H9 (cell line): ENCODE measurements around the gene AHDC1. TPM values are rescaled to one million over a fixed set of nuclear protein-coding genes. Genes with fewer than 3 reads are reported as not detected.

ENCODE experiments used
- DNase-seq: peaks from one replicate; pipeline ENCODE4 v3.0.0-alpha.2; 2017
- H2AFZ ChIP-seq: one replicate; pipeline ENCODE4 v1.6.1; 2013; ENCODE audit warnings: mild to moderate bottlenecking, low read length, control low read depth, moderate library complexity
- H2AK5ac ChIP-seq: 2 replicates; pipeline ENCODE4 v1.6.1; 2013; ENCODE audit warnings: low read length, control low read depth, mixed read lengths; ENCODE audit not compliant: insufficient read length
- H2BK120ac ChIP-seq: one replicate; pipeline ENCODE4 v1.6.1; 2013; ENCODE audit warnings: low read depth, mild to moderate bottlenecking, low read length, control low read depth, inconsistent platforms; ENCODE audit not compliant: poor library complexity, severe bottlenecking
- H2BK12ac ChIP-seq: 2 replicates; pipeline ENCODE4 v1.6.1; 2013; ENCODE audit warnings: low read length, control low read depth, mixed read lengths, low read depth; ENCODE audit not compliant: insufficient read length
- H2BK15ac ChIP-seq: 2 replicates; pipeline ENCODE4 v1.6.1; 2013; ENCODE audit warnings: low read depth, low read length, control low read depth
- H2BK20ac ChIP-seq: one replicate; pipeline ENCODE4 v1.6.1; 2013; ENCODE audit warnings: low read depth, mild to moderate bottlenecking, low read length, control low read depth, inconsistent platforms; ENCODE audit not compliant: poor library complexity, severe bottlenecking
- H2BK5ac ChIP-seq: 2 replicates; pipeline ENCODE4 v1.6.1; 2013; ENCODE audit warnings: low read length, control low read depth, mixed read lengths; ENCODE audit not compliant: insufficient read length
- H3K14ac ChIP-seq: 2 replicates; pipeline ENCODE4 v1.6.1; 2013; ENCODE audit warnings: low read length, control low read depth; ENCODE audit not compliant: insufficient read depth
- H3K18ac ChIP-seq: 2 replicates; pipeline ENCODE4 v1.6.1; 2013; ENCODE audit warnings: low read depth, mild to moderate bottlenecking, mixed read lengths, low read length, control low read depth; ENCODE audit not compliant: insufficient read length
- H3K23ac ChIP-seq: 2 replicates; pipeline ENCODE4 v1.6.1; 2013; ENCODE audit warnings: low read length, control low read depth, mixed read lengths, low read depth; ENCODE audit not compliant: insufficient read length
- H3K23me2 ChIP-seq: 2 replicates; pipeline ENCODE4 v1.6.1; 2013; ENCODE audit warnings: low read depth, mild to moderate bottlenecking, mixed read lengths, low read length, control low read depth; ENCODE audit not compliant: insufficient read length, poor library complexity, severe bottlenecking
- H3K27ac ChIP-seq: 2 replicates; pipeline ENCODE4 v1.5.1; 2013; ENCODE audit warnings: low read length, control low read depth, mixed read lengths, low read depth; ENCODE audit not compliant: insufficient read length
- H3K27me3 ChIP-seq: 2 replicates; pipeline ENCODE4 v1.6.1; 2013; ENCODE audit warnings: low read length, control low read depth, inconsistent platforms; ENCODE audit not compliant: insufficient read depth
- H3K4ac ChIP-seq: 2 replicates; pipeline ENCODE4 v1.6.1; 2013; ENCODE audit warnings: low read depth, mild to moderate bottlenecking, control low read depth, inconsistent platforms, low read length, moderate library complexity
- H3K4me1 ChIP-seq: 2 replicates; pipeline ENCODE4 v1.6.1; 2013; ENCODE audit warnings: low read length, control low read depth, inconsistent platforms; ENCODE audit not compliant: insufficient read depth
- H3K4me2 ChIP-seq: 2 replicates; pipeline ENCODE4 v1.6.1; 2013; ENCODE audit warnings: low read length, control low read depth, mixed read lengths; ENCODE audit not compliant: insufficient read length, insufficient read depth
- H3K56ac ChIP-seq: 2 replicates; pipeline ENCODE4 v1.6.1; 2013; ENCODE audit warnings: low read depth, mild to moderate bottlenecking, mixed read lengths, low read length, control low read depth; ENCODE audit not compliant: insufficient read length
- H3K79me1 ChIP-seq: 2 replicates; pipeline ENCODE4 v1.6.1; 2013; ENCODE audit warnings: low read depth, mild to moderate bottlenecking, moderate library complexity, low read length, control low read depth, inconsistent platforms; ENCODE audit not compliant: insufficient read depth, poor library complexity, severe bottlenecking
- H3K79me2 ChIP-seq: 2 replicates; pipeline ENCODE4 v1.6.1; 2013; ENCODE audit warnings: low read length, control low read depth, inconsistent platforms; ENCODE audit not compliant: insufficient read depth
- H3K9ac ChIP-seq: 2 replicates; pipeline ENCODE4 v1.6.1; 2013; ENCODE audit warnings: low read length, control low read depth, mixed read lengths; ENCODE audit not compliant: insufficient read length; ENCODE audit errors: extremely low read depth
- H3K9me3 ChIP-seq: one replicate; pipeline ENCODE4 v1.6.1; 2013; ENCODE audit warnings: low read depth, low read length, inconsistent platforms; ENCODE audit not compliant: control insufficient read depth
- H3T11ph ChIP-seq: one replicate; pipeline ENCODE4 v1.6.1; 2013; ENCODE audit warnings: mild to moderate bottlenecking, low read length, control low read depth, inconsistent platforms
- H4K20me1 ChIP-seq: one replicate; pipeline ENCODE4 v1.6.1; 2013; ENCODE audit not compliant: control insufficient read depth, insufficient read length, insufficient read depth
- H4K5ac ChIP-seq: 2 replicates; pipeline ENCODE4 v1.6.1; 2013; ENCODE audit warnings: low read depth, mild to moderate bottlenecking, mixed read lengths, low read length, control low read depth; ENCODE audit not compliant: insufficient read length
- H4K8ac ChIP-seq: replicated peaks from 2 replicates; pipeline ENCODE4 v1.6.1; 2013; ENCODE audit warnings: low read length, control low read depth, mixed read lengths, low read depth; ENCODE audit not compliant: insufficient read length
- H4K91ac ChIP-seq: 2 replicates; pipeline ENCODE4 v1.6.1; 2013; ENCODE audit warnings: low read depth, mild to moderate bottlenecking, moderate library complexity, mixed read lengths, low read length, control low read depth; ENCODE audit not compliant: insufficient read length
- H3K27ac Mint-ChIP-seq, 3 experiments: 2 replicates in 2 of 3; 3 replicates in 1 of 3; pipeline ENCODE4 v1.8.0; 2020 to 2021; ENCODE audit warnings: mixed read lengths in 3 of 3, mild to moderate bottlenecking in 1 of 3, moderate library complexity in 1 of 3
- H3K27me3 Mint-ChIP-seq: 2 replicates; pipeline ENCODE4 v1.8.0; 2021; ENCODE audit warnings: low read depth, mild to moderate bottlenecking, moderate library complexity, mixed read lengths
- H3K36me3 Mint-ChIP-seq, 3 experiments: 2 replicates in 2 of 3; 3 replicates in 1 of 3; pipeline ENCODE4 v1.8.0; 2020 to 2021; ENCODE audit warnings: low read depth in 3 of 3, mixed read lengths in 3 of 3; ENCODE audit not compliant: insufficient read depth in 1 of 3
- H3K4me1 Mint-ChIP-seq, 2 experiments: 2 replicates each; pipeline ENCODE4 v1.8.0; 2020; ENCODE audit warnings: mixed read lengths in 2 of 2
- H3K4me3 Mint-ChIP-seq, 2 experiments: 2 replicates in 1 of 2; 3 replicates in 1 of 2; pipeline ENCODE4 v1.8.0; 2020 to 2021; ENCODE audit warnings: mild to moderate bottlenecking in 2 of 2, mixed read lengths in 2 of 2, moderate library complexity in 1 of 2
- H3K9me3 Mint-ChIP-seq, 2 experiments: 2 replicates in 1 of 2; 3 replicates in 1 of 2; pipeline ENCODE4 v1.8.0; 2020; ENCODE audit warnings: mild to moderate bottlenecking in 2 of 2, mixed read lengths in 2 of 2, moderate library complexity in 1 of 2
- WGBS: extraction: QIAGEN DNeasy Blood & Tissue Kit; methylation state at CpG from one replicate; pipeline ENCODE4 v1.1.7; 2013; ENCODE audit warnings: missing lambda C conversion rate, low lambda C conversion rate, mixed read lengths; ENCODE audit not compliant: insufficient read length; ENCODE audit errors: extremely low coverage; 5-methylcytosine and 5-hydroxymethylcytosine counted together
- total RNA-seq: library from RNA; stranded (reverse); gene quantifications from 2 replicates; pipeline ENCODE4 v1.2.1, GENCODE V29; 2021
- TF ChIP-seq, protein P1 (sequence below): fragments of 200-600 bp; sonication (generic); conservative IDR thresholded peaks from 3 replicates; pipeline ENCODE4 v1.8.0; 2021; ENCODE audit warnings: antibody characterized with exemption, mild to moderate bottlenecking

AHDC1 gene
- total RNA-seq, 1 experiment from 2014 or later = 29.4 TPM

DNA sequence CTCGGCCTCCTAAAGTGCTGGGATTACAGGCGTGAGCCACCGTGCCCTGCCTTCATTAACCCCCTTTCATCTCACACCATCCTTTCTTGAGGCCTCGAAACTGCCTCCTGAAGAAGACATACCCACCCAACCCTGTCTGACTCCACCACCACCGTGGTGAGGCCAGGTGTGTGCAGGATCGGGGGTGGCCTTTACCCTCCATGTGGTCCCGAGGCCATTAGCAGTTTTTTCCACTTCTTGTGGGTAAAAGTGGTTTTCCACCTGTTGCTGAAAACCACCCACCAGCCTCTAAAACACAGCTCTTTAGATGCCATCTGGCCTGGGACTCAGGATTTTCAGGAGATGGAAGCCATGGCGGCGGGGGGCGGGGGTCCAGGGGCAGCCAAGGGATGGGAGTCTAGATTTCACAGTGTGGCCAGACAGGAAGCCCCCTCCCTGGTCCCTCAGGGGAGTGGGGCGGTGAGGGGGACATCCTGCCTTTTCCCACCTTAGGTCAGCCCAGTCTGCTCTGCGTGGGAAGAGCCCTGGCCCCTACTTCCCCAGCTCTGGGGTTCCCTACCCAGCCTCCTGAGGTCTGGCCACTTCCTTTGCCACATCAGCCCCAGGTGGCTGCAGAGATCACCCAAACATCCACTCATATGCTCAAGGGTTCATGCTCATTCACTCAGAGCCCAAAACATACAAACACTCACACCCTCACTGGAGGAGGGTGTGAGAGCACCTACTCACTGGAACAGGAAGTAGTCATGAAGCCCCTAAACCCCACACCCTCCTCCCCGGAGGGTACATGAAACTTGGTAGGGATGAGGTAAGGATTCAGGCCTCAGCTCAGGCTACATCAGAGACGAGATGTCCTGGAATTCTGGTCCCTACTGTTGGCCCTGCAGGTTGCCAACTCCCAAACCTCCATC lies 28.7 kb upstream of the AHDC1 start:
- no peak overlapping the region for H3K23ac ChIP-seq
- H3K9ac ChIP-seq = no peak overlapping the region
- no peak overlapping the region for H3T11ph ChIP-seq
- Mint-ChIP-seq H3K4me3 (no peak overlapping the region; a peak in 1 of 5 replicates), H3K9me3 (no peaks in the 10 kb centered on the region), H3K27me3 (peaks cover 27% of the 10 kb centered on the region), H3K27ac (no peak overlapping the region), H3K4me1 (peaks cover 25 to 42% of the 10 kb centered on the region in 2 experiments), H3K36me3 (no peaks in the 10 kb centered on the region; a peak in 1 of 7 replicates)
- H4K5ac ChIP-seq = no peak overlapping the region
- no peaks in the 10 kb centered on the region for H3K9me3 ChIP-seq
- TF ChIP-seq, protein P1, sequence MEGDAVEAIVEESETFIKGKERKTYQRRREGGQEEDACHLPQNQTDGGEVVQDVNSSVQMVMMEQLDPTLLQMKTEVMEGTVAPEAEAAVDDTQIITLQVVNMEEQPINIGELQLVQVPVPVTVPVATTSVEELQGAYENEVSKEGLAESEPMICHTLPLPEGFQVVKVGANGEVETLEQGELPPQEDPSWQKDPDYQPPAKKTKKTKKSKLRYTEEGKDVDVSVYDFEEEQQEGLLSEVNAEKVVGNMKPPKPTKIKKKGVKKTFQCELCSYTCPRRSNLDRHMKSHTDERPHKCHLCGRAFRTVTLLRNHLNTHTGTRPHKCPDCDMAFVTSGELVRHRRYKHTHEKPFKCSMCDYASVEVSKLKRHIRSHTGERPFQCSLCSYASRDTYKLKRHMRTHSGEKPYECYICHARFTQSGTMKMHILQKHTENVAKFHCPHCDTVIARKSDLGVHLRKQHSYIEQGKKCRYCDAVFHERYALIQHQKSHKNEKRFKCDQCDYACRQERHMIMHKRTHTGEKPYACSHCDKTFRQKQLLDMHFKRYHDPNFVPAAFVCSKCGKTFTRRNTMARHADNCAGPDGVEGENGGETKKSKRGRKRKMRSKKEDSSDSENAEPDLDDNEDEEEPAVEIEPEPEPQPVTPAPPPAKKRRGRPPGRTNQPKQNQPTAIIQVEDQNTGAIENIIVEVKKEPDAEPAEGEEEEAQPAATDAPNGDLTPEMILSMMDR = no peak
- H2AK5ac ChIP-seq = no peak overlapping the region
- no peak overlapping the region for H2BK20ac ChIP-seq
- H3K4me1 ChIP-seq = peaks cover 5% of the 10 kb centered on the region; the same call in 1 of the 2 replicates
- no CpG with 5 or more reads among the region's 14 CpGs for WGBS
- H3K79me2 ChIP-seq = no peaks in the 10 kb centered on the region
- no peak overlapping the region for H3K4ac ChIP-seq
- H2BK5ac ChIP-seq = no peak overlapping the region
- no peaks in the 10 kb centered on the region for H3K79me1 ChIP-seq
- H3K14ac ChIP-seq = no peak overlapping the region
- DNase-seq = no peak
- no peak overlapping the region for H2AFZ ChIP-seq
- peaks cover 8% of the 10 kb centered on the region for H3K23me2 ChIP-seq
- H4K91ac ChIP-seq = no peak overlapping the region
- H4K8ac ChIP-seq = no peak overlapping the region
- H4K20me1 ChIP-seq = no peaks in the 10 kb centered on the region
- H2BK15ac ChIP-seq = no peak overlapping the region
- peaks cover 19% of the 10 kb centered on the region; the same call in 1 of the 2 replicates for H3K27me3 ChIP-seq
- no peak overlapping the region for H2BK12ac ChIP-seq
- no peak overlapping the region for H3K27ac ChIP-seq
- no peak overlapping the region for H2BK120ac ChIP-seq
- H3K4me2 ChIP-seq = no peak overlapping the region
- H3K56ac ChIP-seq = no peak overlapping the region
- H3K18ac ChIP-seq = no peak overlapping the region
